GM21723 (cell line): ENCODE data around the gene CCDC187.
"Not testable (repeated sequence)": the region's sequence is repeated elsewhere in the genome, so short reads cannot be mapped to it uniquely, and the experiment has no call there.

ENCODE experiments used
- ATAC-seq: cut with Tn5 transposase; IDR thresholded peaks from one replicate; pipeline ENCODE4 v1.9.1; 2021; ENCODE audit warnings: mild to moderate bottlenecking, moderate library complexity; ENCODE audit not compliant: unreplicated experiment

Gene CCDC187

DNA sequence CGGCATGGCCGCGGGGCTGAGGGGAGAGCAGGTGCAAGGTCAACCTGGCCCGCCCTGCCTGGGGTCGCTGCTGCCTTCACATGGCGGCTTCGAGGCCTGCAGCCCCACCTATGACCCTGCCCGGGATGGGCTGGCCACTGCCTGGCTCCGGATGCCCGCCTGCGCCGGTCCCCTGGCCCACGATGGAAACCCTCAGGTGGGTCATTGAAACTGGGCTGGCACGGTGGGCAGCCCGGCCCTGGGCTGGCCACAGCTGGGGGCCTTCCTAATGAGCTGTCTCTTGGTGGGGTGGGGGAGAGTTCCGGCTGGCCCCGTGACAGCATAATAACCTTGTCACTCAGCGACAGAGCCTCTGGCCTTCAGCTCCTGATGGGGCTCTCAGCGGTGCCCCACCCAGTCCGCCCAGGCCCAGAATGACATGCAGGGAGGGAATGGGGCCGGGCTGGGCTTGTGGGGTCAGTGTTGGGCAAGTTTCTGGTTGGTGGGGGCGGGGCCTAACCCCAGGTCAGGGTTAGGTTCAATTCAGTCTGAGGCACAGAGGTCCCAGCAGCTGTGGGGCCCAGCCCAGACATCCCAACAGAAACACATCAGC, at the start of gene CCDC187:
CCDC187 (minus strand) TSS at position 270 of the 592 bp plus-strand sequence; CDS start at position 6, 264 bp downstream.
- no peak for ATAC-seq

DNA sequence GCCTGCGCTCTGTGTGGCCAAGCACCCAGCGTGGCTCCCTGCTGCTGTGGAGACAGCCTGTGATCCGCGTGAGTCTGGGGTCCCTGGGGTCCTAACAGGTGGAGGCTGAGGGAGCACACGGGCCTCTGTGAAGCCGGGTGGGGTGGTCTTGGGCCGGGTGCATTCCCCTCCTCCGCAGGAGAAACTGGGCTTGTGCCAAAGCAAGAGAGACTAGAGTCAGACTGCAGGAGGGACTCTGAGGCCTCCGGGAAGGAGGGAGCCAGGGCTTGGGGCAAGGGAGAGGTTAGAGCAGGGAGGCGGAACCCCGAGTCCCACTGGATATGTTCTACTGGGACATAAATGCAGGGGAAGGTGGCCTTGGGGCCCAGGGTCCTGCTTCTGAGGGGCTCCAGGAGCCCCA, 49.2 kb upstream of the CCDC187 start:
- ATAC-seq: no peak

DNA sequence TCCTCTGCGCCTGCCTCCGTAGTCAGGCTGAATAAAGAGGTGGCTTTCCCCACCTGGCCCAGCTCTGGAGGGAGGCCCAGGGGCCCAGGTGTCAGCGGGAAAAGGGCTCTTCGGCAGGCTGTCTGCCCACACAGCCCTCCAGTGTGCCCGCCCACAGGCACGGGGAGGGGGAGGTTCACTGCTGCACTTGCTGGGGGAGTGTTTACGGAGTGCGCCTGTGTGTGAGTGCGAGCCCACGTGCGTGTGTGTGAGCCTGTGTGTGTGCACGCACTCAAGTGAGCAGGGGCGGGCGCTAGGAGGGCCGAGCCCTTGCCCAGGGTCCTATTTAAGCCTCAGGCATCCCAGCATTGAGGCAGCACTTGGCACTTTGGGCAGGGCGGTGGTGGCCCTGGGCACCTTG, 48.8 kb upstream of the CCDC187 start:
- no peak for ATAC-seq

DNA sequence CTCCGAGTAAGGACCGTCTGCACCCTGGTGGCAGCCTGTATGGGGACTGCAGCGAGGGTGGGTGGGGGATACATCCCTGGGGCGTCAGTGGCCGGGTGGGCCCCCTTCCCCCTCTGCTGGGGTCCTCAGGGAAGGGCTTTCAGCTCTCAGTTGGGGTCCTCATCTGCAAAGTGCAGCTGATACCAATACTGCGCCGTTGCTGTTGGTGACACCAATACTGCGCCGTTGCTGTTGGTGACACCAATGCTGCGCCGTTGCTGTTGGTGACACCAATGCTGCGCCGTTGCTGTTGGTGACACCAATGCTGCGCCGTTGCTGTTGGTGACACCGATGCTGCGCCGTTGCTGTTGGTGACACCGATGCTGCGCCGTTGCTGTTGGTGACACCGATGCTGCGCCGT, 48.0 kb upstream of the CCDC187 start:
- ATAC-seq: not testable (repeated sequence)

DNA sequence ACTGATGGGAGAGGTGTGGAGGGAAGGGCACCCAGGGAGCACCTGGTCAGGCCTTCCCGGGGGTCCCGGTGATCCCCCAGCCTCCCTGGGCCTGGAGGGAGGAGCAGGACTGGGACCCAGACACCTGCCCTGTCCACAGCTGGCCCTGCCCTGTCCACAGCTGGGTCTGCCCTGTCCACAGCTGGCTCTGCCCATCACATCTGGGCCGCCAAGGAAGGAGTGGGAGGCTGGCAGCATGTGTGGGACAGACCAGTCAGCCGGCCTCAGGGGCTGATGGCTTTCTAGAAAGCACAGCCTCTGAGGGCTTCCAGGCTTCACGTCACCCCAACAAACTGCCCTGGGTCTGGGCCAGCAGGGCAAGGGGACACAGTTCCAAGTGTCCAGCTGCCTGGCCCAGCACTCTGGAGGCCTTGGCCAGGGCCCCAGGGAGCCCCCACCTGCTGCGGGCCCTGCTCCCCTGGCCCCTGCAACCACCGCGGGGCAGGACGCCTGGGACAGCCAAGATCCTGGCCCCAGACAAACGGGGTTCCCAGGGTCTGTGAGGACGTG, 47.4 kb upstream of the CCDC187 start:
- no peak for ATAC-seq

DNA sequence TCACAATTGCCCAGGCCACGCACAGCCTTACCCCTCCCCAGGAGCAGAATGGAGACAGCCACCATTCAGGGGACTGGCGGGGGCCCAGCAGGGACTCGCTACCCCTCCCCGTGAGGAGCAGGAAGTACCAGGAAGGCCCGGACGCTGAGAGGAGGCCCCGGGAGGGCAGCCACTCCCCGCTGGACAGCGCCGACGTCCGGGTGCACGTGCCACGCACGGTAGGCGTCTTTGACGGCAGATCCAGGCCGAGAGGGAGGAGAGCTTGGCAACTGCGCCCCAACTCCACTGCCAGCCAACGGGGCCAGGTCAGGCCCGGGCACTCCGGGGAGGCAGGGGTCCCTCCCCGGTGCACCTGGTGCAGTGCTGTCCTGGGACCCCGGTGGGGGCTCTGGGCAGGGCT, 45.7 kb upstream of the CCDC187 start:
- ATAC-seq: no peak

DNA sequence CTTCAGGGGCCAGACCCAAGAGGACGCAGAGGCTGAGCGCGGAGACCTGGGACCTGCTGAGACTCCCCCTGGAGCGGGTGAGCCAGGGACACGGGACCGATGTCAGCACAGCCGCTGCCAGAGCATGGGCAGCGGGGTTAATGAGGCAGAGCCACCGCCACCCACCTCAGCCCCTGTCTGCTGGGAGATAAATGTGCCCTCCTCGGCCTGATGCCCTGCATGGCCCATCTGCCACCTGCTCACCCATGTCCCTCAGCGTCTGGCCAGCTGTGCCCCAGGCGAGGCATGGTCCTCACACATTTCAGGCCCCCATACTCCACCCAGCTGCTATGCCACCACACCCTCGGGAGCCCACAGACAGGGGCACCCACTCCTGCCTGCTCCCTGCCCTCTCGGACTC, 44.8 kb upstream of the CCDC187 start:
- no peak for ATAC-seq

DNA sequence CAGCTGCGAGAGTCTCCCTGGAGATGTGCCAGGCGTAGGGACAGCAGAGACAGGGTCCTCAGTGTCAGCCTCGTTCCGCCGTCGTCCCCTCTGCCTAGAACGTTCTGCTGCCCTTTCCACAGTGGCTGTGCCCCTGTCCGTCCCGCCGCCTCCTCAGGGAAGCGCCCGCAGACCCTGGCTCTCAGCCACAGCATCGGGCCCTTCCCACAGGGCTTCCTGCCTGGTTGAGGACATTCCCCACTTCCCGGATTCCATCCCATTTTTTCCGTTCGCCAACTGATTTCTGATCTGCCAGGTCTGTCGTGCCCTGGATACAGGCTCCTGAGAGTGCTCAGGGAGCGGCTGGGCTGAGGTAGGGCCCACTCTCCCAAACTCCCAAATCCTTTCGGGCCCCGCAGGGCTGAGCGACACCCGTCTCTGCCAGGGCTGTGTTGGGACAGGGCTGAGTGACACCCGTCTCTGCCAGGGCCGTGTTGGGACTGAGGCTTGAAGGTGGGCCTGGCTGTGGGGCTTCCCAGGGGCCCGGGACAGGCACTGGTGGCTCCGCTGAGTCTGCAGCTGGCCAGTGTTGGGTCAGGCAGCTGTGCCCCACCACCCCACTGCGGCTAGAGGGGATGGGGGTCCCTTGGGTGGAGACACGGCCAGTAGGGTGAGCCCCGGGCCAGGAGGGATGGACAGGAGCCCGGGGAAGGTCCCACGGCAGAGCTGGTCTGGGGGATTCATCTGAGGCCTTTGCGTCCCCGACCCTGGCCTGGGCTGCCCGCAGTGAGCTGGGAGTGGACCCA, 43.8 kb upstream of the CCDC187 start:
- ATAC-seq: no peak

DNA sequence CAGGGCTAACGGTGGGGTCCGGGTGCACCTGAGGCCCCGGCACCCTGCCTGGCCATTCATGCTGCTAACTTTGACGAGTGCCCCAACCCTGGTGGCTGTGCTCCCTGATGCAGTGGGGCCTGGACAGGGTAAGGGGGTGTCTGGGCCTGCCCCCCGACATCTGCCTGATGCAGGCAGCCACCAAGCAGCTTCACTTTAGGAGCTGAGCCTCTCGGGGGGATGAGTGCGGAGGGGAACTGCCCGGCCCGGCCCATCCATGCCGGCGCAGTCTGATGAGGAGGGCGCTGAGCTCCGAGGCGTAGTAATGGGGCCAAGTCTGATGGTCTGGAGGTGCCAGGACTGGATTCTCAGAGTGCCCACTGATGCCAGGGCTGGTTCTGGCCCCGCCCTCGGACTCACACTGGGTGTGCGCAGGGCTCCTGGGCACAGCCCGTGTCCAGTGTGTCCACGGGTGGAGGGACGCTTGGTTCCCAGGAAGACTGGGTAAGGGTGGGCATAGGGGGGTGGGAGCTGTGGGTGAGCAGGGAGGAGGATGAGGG, 43.1 kb upstream of the CCDC187 start:
- ATAC-seq: no peak

DNA sequence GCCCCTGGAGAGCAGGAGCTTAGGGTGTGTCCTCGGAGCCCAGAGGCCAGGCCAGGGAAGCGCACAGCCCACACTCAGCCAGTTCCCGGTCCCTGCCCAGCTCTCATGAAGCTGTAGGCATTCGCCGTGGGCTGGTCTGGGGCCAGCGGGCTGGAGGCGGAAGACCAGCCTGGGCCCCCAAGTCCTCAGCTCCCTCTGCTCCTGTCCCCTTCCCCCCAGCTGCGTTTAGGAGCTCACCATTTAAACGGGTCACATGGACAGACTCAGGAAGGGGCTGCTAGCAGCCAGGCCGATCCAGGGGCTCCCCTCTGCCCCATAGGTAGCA, 42.2 kb upstream of the CCDC187 start:
- ATAC-seq: no peak

DNA sequence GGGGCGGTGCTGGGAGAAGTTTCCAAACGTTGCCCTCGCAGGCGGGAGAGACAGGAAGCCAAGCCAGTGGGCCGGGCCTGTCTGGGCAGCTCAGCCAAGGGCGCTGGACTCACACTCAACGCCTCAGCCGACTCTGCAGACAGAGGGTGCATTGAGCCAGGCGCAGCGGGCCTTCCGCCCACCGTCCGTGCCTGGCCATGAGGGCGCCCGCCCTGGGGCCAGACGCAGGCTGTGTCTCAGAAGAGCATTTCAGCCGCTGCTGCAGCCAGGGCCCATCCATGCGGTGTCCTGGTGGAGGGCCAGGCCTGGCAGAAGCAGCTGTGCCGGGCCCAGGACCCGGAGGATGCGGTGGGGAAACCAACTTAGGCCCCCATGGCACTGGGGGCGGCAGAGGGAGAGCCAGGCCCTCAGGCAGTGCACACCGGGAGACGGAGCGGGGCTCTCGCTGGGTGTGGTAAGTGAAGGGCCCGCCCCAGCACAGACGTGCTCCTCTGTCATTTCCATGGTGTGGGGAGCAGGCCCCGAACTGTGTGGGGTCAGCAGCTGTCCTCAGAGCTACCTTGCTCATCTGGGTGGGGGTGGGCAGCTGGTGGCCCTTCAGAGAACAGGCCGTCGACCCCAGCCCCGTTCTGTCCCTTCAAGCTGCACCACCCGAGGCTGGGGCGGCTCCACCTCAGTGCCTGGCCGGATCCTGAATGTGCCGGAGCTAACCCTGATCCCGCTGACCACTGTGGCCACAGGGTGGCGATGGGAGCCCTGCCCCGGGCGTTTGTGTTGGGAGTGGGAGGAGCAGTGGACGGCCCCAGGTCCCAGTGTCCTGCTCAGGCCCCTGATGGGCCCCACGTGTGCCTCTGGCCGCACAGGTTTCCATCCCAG, 41.6 kb upstream of the CCDC187 start:
- ATAC-seq: no peak

DNA sequence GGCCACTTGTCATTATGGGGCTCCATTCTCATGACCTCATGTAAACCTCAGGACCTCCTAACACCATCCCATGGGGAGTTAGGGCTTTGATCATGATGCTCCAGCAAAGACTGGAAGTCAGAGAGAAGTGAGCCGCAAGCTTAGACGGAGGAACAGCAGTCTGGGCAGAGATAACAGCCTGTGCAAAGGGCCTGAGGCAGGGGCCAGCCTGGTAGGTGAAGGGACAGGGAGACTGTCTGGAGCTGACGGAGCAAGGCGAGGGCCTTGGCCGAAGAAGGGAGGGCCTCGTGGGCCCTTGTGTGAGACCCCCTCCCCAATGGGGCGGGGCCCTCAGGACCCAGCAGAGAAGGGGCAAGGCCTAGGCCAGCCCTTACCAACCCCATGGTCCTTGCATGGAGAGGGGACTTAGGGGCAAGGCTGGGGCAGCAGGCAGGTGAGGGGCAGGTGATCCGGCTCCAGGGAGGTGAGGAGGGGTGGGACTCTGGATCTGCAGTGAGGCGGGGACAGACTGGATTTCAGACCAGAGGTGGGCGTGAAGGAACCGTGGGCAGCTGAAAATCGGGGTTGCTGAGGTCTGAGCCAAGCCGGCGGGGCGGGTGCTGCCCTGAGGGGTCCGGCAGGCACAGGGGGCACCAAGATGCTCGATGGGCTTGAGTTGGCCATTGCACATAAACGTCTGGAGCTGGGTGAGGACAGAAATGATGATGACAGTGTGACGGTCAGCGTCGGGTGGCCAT, 40.8 kb upstream of the CCDC187 start:
- ATAC-seq: no peak

DNA sequence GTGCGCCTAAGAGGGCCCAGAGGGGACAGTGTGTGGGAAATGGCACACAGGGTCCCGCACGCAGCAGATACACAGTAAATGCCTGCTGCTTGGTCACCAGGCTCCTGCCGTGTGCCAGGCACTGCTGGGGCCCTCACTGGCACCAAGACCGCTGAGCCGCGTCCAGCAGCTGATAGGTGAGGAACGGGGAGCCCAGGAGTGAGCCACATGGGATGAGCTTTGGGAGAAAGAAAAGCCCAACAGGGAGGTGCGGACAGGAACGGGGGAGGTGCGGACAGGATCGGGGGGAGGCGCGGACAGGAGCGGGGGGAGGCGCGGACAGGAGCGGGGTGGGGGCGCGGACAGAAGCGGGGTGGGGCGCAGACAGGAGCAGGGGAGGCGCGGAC, 40.0 kb upstream of the CCDC187 start:
- no peak for ATAC-seq

DNA sequence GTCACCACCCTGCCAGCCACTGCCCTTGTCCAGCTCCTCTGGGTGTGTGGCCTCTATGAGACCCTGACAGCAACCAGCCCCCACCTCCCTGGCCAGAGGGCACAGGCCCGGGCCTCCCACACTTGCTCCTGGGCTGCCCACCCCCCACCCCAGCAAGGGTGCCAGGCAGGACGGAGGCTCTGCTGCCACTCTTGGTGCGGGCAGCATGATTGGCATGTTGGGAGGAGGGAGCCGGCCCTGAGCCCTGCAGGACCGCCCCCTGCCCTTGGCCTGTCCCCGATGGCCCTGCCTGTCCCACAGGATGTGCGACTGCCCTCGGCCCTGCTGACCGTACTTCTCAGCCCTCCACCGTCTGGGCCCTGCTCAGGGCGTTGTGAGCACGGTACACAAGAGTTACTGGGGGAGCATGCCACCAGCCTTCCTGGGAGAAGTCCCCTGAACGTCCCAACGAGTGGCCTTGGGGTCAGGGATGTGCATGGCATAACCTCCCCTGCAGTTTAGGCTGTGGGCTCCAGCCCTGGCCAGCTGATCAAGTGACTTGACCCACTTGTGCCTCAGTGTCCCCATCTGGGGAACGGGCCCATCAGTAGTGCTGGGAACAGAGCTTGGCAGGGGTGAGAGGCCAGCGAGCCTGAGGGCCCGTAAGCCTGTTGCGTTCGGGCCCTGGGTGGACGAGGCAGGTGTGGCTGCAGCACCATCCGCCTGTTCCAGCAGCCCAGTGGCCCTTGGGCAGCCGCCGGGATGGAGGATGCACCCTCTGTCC, 39.4 kb upstream of the CCDC187 start:
- ATAC-seq: no peak

DNA sequence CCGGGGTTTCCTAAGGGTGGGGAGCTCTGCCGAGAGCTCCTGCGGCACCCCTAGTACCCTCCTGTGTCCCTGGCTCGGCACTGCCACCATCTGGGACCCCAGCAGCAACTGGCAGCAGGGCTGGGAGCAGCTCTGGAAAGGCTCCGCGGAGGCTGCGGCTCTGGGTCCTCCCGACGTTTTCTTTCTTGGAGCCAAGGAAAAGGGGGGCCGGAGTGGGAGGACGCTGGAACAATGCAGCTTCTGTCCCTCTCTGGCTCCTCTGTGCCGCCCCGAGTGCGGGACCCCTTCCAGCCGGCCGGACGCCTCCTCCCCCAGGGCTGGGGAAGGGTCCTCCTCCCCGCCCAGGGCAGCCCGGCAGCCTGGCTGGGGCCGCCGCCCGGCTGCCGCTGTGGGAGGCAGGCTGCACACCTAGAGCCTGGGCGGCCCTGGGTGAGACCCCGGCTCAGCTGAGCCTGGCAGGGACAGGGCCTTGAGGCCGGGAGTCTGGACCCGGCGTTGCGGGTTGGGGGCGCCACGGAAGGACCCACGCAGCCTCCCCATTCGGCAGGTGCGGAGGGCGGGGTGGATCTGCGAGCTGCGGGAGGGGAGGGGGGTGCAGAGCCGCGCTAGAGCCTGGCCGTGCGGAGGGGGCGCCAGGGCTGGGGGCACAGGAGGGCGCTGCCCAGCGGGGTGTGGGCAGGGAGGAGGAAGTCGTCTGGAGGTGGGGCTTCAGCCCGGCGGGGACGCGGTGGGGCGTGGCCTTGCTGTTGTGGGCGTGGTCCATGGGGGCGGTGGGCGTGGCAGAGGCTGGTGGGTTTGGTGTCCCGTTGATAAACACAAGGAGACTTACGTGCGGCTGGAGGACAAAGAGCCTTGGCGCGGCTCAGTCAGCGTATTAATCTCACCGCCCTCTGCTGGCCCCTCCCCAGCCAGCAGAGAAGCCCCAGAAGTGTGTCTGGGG, 38.6 kb upstream of the CCDC187 start:
- ATAC-seq: no peak

DNA sequence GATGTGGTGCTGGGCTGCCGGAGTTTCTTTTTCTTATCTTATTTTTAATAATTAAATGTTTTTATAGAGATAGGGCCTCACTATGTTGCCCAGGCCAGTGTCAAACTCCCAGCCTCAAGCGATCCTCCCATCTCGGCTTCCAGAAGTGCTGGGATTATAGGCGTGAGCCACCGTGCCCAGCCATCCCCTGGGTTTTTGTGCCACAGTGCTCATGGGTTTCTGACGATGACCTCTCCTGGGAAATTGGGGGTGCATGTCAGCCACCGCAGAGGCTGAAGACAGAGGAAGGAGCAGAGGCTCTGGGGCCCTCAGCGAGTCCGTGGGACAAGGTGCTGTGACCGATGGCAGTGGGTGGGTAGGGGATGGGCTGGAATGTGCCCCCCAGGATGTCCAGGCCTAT, 37.9 kb upstream of the CCDC187 start:
- no peak for ATAC-seq

DNA sequence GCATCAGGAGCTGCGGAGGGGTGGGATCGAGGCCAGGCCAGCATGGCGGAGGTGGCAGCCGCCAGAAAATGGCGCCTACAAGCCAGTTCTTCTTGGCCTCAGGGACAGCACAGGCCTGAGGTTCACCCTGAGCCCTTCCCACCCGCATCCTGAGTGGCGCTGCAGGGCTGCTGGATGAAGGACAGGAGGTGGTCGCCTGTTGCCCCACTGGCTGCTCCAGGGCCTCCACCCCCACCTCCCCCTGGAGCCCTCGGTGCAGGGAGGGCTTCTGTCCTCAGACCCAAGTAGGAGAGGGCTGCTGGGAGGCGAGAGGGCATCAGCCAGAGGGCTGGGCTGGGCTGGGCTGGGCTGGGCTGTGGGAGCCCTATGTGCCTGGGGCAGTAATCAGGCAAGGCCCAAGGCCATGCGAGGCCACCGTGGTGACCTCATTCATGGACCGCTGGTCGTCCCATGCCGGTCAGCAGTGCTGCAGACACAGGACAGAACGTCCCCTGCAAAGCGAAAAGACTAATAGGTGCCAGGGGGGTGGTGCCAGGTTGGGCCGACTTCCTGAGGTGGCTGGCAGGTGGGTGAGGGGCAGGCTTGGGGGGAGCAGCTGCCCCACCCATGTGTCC, 37.3 kb upstream of the CCDC187 start:
- ATAC-seq: no peak

DNA sequence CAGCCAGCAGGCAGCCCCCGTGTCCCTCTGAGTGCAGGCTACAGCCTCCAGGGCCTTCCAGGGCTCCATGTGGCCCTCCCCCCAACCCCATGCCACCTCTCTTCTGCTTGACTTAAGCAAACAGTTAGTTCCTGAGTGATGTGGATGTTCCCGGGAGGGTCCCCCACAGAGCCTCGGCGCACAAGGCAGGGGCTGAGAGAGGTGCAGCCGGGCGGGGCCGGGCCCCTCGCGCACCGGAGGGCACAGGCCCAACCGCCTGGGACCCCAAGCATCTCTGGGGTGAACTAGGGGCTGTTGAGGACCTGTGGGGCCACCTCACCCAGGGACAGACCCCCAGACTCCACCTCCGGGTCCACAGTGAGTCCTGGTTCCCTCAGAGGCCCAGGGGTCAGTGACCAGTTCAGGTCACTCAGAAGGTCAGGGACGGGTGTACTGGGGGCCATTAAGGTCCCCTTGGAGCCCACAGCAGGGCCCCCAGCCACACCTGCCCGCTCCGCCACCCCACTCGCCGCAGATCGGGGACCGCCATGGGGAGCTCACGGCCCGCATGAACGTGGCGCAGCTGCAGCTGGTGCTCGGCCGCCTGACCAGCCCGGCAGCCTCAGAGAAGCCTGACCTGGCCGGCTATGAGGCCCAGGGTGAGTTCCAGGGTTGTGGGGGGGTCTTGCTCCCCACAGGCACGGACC, 36.6 kb upstream of the CCDC187 start:
- no peak for ATAC-seq
